HG02870 (cell line): ENCODE data around the gene GDPD3.
A peak's percentile ranks its signal among the peaks of the same experiment; 100 is the strongest.

Experiments used
- ATAC-seq: cut with Tn5 transposase; IDR thresholded peaks from one replicate; pipeline ENCODE4 v1.9.1; 2021; ENCODE audit warnings: mild to moderate bottlenecking, moderate library complexity; ENCODE audit not compliant: unreplicated experiment

The GDPD3 gene

GRCh38 chr16:30082545-30083090 lies 30.7 kb downstream of the GDPD3 start:
- ATAC-seq = no peak

GRCh38 chr16:30079480-30079879 lies 33.9 kb downstream of the GDPD3 start:
- no peak for ATAC-seq

GRCh38 chr16:30078744-30079143 lies 34.6 kb downstream of the GDPD3 start:
- no peak for ATAC-seq

- ATAC-seq = no peak
These were observed 35.7 kb downstream of the GDPD3 start for GRCh38 chr16:30077656-30078055.

GRCh38 chr16:30076276-30076791 lies 37.0 kb downstream of the GDPD3 start:
- ATAC-seq = no peak

- ATAC-seq = peak; percentile 66
These were observed 37.6 kb downstream of the GDPD3 start, which contains the start of gene PPP4C for GRCh38 chr16:30075503-30076275. Gene PPP4C, plus strand, starts transcription at chr16:30075994. Its CDS starts 384 bp downstream, at chr16:30076378.

- no peak for ATAC-seq
These were observed 42.8 kb downstream of the GDPD3 start for GRCh38 chr16:30070490-30070889.

- no peak for ATAC-seq
These were observed 43.5 kb downstream of the GDPD3 start for GRCh38 chr16:30069611-30070462.

GRCh38 chr16:30068750-30069610 lies 44.4 kb downstream of the GDPD3 start:
- ATAC-seq = no peak

- no peak for ATAC-seq
These were observed 45.0 kb downstream of the GDPD3 start for GRCh38 chr16:30068333-30068732.

- ATAC-seq = no peak
These were observed 45.8 kb downstream of the GDPD3 start for GRCh38 chr16:30067584-30067916.

- no peak for ATAC-seq
These were observed 46.4 kb downstream of the GDPD3 start for GRCh38 chr16:30066761-30067583.

GRCh38 chr16:30065943-30066760 lies 47.2 kb downstream of the GDPD3 start:
- no peak for ATAC-seq

GRCh38 chr16:30065102-30065942 lies 48.0 kb downstream of the GDPD3 start, which contains the start of gene ALDOA:
Gene ALDOA, plus strand, starts transcription at chr16:30065760. Its CDS starts 1,138 bp downstream, at chr16:30066898.
- ATAC-seq = peak; percentile 66

GRCh38 chr16:30064729-30065101 lies 48.6 kb downstream of the GDPD3 start:
- ATAC-seq = no peak

GRCh38 chr16:30063893-30064728 lies 49.2 kb downstream of the GDPD3 start:
- ATAC-seq = no peak

- no peak for ATAC-seq
These were observed 50.0 kb downstream of the GDPD3 start for GRCh38 chr16:30063278-30063892.
